Stimulated activated CD4-positive, alpha-beta T cell treated with anti-CD3 and anti-CD28 coated beads, TNF-alpha, amount 100 ng/mL, for 48 hours (primary cell): Measurements from ENCODE around the gene SLC4A1AP.
A peak's percentile ranks its signal among the peaks of the same experiment; 100 is the strongest.

ENCODE experiments used
- DNase-seq, 3 donors: peaks; one replicate each; pipeline ENCODE4 v3.0.0-alpha.2; 2020; ENCODE audit warnings: low read depth in 3 of 3

The SLC4A1AP gene

DNA sequence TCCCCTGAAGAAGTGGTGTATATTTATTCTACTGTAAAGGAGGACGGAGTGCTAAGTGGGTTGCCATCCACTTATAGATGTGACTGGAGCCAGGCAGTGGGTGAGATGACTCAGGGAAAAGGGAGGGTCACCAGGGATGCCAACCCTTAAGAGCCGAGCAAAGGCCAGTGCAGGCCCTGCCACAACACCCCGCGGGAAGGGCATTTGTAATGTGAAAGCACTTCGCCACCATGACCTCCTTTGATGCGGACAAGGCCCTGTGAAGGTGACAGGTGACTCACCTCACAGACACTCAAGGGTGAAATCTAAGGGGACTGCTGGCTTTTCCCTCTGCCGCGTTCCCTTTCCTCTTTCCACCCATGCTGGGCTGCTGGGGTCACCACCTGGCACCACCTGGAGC, 57.6 kb downstream of the SLC4A1AP start:
- DNase-seq = no peak

DNA sequence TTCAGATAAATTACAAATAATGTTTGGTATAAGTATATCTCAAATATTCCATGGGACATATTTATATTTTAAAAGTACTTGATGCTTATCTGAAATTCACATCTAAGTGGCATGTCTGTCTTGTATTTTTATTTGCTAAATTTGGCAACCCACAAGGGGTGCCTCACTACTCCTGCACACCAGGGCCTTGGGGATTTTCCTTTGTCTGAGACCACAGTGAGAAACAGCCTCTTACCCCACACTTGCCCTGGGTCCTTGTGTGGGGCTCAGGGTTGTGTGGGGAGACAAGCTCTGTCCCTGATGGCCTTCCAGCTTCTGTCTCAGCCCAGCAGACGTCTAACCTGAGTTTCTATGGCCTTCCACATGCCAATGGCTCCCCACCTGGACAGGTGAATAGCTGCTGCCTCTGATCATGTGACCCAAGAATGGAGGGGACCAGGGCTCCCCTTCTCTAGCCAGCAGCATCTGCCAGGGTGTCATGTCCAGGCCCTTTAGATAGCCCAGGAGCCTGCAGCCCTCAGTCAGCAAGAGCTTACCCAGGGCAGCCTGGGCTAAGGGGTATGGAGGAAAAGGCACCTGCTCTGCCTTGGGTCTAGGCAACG, 58.3 kb downstream of the SLC4A1AP start:
- DNase-seq = no peak

DNA sequence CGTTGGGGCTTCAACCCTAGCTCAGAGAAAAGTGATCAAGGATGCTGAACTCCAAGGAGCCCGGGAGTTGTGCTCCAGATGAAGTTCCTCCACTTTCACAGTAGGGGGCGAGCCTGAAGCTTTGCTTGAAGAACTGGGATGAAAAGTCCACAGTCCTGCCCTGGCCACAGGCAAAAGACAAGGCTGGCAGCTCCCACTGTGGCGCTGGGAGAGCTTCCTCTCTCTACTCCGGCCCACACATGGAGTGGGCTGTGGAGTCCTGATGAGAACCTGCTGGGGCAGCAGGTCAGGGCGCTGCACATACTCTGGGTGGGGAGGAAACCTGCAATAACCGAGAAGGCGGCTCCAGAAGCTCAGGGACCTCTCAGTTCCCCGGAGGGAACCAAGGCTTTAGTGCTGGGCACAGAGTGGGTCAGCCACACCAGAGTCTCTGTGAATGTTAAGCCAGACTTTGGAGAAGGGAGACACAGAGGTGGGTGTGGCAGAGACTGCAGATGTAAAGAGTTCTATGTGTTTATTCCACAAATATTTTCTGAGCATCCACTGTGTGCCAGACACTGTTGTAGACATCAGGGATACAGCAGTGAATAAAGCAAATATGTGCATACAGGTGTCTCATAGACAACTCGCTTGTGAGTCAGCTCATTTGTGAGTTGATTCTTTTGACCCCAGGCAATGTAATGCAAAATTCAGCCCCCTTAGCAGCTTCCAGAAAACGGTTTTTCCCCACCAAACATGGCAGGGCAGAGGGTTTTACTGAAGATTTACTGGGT, 59.9 kb downstream of the SLC4A1AP start:
- no peak for DNase-seq

DNA sequence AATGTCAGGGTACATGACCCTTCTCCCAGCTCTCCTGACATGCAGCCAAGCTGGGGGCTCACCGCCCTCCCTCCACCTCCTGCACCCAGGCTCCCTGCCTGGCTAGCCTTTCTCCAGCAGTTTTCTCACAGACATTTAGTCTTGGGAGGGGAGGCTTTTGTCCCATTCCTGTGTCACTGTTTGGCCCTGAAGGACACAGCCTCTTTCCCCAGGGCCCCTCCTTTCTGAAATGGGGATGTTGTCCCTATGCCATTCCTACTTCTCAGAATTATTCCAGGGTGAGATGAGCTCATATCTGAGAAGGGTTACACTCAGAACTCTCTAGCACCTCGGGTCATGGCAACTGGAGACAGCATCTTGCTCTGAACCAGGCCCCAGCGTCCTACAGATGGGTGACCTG, 60.5 kb downstream of the SLC4A1AP start:
- DNase-seq = no peak

DNA sequence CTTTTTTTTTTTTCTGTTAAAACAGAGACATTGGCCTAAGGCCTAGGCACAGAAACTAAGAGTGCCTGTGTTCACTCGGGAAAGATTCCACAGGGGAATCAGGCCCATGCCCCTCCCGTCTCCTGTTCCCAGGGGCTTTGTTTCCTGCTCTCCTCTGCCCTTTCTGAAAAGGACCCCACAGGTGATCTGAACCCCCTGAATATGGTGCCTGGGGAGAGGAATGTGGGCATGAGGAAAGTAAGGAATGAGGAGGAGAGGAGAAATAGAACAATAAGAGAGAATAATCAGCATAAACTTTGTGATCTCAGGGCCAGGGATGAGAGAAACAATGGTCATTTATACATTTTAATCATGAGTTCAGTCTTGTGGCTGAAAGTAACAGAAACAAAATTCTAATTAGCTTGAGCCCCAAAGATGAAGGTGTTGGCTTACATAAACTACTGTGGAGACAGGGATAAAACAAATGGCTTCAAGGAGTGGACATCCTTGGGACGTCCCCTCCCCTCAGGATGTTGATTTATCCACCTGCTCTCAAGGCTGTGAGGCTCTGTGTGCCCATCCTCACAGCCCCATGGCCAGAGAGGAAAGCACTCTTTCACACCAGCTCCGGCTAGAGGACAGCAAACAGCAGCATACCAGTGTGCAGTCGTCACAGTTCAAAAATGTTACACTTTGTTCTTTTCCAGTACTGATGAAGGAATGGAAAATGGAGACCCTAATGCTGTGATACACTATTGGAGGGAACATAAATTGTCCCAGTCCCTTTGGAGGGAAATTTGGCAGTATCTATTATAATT, 61.4 kb downstream of the SLC4A1AP start:
- DNase-seq = no peak

DNA sequence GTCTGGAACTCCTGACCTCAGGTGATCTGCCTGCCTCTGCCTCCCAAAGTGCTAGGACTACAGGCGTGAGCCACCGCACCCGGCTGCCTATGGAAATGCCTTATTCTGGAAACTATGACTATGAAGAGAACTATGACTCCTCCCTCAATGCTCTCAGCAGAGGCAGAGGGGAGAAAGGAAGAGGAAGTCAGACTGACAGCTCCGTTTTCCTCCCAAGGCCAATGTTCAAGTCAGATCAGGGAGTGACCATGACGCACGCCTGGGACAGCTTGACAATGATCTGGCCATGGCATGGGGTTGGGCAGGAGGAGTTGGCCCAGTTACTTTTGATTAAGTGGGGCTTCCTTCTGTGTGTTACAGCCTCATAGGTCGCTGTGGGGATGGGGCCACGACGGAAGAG, 63.6 kb downstream of the SLC4A1AP start:
- DNase-seq = no peak

DNA sequence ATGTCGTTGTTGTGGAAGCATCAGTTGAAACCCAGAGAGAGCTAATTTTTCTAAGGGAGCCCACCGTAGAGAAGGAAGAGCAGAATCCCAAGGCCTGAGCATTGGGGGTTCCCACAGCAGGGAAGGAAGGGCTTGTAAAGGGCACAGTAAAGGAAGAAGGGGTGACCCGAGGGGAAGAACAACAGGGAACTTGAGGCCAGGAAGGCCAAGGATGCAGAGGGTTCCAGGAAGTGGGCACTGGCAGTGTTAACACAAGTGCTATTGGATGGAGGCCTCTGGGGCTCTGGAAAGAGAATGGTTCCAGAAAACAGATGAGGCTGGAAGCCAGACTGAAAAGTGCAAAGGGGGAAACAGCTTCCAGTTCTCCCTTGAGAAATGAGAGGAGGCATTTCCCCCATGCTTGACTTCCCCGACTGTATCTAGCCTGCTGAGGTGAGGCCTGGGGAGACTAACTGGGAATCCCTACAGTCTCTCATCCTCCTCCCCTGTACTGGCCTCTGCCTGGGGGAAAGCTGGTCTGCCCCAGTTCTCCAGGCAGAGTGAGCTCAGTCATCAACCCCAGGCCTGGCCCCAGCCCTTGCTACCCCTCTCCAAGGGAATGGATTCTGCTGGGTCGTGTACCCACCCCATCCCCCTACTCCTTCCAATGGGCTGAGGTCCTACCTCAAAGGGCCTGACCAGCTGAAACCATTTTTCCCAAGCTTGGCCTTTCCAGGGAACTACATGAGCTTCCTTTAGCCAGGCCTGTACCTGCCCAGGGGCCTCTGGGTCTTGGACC, 64.6 kb downstream of the SLC4A1AP start:
- DNase-seq = no peak

DNA sequence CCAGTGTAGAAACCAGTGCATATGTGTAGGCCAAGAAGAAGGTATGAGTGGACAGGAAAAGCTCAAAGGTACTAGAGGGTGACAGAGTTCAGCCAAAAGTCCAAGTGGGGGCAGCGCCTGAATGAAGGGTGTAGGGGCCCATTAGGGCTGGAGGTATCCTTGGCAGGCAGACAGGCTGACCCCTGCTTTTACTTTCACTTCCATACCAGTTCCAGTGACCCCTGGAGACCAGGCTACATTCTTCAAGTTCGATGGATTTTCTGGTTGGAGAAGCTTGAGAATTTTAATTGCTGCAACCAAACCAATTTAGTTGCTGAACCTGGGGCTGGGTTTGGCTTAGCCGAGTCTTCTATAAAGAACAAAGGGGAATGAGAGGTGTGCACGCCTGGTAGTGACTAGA, 65.5 kb downstream of the SLC4A1AP start:
- no peak for DNase-seq

DNA sequence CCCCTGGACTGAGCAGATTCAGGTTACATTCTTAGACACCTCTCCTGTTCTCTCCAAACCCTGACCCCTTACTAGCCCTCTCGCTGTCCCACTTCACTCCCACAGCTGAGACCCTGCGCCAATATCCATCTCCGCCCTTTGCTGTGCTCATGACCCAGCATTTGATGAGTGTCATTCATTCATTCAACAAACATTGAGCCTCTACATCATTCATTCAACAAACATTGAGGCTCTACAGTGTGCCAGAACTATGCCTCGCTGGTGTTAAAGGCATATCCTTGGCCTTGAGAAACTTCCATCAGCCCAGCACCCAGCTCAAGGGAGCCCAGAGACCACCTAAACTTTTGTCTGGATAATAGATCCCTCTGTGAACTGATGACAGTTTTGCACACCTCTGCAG, 65.9 kb downstream of the SLC4A1AP start:
- DNase-seq = no peak

DNA sequence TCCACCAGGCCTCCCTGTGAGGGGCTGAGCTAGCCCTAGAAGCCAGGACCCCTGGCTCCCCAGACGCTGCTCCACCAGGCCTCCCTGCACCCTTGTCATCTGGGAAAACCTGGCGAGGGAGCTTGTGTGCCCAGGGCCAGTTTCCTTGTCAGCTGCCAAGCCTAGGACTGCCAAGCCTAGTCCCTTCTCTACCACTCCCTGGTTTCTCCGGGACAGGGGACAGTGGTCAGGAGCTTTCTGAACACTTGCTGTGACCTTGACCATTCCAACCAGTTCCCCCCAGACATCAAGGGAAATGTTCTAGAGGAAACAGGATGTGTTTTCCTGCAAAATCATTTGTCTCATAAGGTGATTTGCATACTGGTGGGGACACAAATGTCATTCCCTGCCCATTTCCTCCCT, 66.6 kb downstream of the SLC4A1AP start:
- no peak for DNase-seq

DNA sequence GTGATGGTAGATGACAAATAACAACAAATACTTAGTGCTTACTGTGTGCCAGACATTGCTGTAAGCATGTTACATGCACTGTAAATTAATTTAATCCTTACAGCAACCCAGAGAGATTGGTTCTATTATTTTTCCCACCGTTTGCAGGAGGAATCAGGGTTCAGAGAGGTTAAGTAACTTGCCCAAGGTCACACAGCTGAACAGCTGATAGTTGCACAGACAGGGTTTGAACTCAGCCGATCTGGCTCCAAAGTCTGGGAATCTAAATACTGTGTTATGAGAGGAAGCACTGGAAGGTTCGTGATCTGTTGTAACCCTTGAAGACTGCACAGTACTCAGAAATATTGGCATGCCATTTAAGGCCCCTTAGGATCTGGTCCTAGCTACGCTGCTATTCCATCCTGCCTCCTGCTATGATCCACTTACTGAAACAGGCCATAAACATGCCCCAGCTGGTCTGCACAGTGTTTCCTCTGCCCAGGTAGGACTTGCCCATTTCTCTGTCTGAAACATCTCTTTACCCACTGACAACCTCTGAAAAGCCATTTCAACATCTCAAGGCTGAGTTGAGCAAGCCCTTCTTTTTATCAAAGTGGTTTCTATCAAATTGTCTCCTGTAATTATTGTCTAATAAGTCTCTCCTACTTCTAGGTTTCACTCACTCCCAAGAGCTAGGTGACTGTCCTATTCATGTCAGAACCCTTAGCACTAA, 67.4 kb downstream of the SLC4A1AP start:
- DNase-seq = no peak

DNA sequence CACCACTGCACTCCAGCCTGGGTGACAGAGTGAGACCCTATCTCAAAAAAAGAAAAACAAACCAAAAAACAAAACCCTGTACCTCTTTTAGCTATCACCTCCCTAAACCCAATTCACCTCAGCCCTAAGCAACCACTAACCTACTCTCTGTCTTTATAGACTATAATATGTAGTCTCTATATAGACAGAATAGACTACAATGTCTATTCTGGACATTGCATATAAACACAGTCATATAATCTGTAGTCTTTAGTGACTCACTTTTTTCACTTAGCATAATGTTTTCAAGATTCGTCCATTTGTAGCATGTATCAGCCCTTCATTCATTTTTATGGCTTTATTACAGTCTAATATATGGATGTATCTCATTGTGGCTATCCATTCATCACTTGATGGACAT, 70.6 kb downstream of the SLC4A1AP start:
- no peak for DNase-seq

DNA sequence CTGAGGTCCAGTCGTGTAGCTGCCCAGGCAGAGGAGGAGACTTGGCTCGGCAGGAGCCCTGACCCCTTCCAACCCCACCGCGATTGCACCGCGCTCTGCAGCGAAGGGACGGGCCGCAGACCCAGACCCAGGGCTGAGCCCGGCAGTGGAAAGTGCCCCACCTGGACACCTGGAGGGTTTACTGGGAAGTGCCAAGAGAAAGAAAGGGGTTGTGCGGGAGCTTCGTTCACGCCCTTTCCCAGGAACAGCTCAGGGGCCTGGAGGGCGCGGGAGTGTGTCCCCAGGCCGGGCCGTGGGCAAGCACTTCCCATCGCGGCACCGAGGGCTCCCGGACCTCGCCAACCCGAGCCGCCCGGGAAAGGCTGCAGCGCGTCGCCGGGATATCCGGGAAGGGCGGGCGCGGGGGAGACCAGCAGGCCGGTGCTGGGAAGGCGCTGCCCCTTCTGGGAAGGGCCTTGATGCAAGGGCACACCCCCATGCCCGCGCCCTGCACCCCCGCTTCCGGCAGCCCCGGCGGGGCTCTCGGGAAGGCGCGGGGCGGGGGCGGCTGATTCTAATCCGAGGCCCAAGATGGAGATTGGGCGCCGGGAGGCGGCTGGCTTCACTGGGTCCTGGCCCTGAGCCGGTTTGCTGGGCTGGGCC, 71.7 kb downstream of the SLC4A1AP start:
- peak; percentile 37 to 74 (median 47) for DNase-seq

DNA sequence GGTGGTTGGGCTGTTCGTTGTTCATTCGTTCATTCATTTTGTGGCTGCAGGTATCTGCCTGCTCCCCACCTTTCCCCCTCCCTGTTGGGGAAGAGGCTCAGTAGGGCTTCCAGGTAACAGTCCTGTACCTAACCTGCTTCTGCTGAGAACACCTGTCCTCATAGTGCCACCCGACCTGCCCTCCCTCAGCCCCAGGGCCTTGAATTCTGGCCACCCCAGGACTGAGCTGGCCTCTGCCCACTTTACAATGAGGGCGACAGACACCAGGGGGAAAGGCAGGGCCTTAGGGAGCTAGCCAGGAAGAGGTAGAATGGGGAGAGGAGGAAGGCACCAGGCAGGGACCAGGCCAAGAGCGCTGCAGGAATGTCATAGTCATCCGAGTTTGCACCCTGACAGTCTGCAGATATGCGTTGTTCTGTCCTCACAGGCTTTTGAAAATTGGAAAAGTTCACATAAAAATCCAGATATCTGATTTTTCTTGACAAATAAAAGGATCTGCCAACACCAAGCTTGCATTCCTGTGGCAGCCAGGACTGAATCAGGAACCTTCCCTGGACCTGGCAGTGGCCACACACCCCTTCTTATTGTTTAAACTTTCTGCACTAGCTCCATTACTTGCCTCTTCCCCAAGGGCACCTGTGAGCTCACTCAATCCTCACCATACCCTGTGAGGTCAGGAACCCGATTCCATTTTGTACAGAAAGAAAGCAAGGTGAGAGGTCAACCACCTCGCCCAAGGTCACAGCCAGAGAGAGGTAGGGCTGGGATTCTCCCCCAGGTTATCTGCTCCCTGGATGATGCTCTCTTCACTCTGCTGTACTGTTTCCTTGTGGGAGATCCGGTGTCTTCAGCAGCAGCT, 72.6 kb downstream of the SLC4A1AP start:
- DNase-seq = no peak

DNA sequence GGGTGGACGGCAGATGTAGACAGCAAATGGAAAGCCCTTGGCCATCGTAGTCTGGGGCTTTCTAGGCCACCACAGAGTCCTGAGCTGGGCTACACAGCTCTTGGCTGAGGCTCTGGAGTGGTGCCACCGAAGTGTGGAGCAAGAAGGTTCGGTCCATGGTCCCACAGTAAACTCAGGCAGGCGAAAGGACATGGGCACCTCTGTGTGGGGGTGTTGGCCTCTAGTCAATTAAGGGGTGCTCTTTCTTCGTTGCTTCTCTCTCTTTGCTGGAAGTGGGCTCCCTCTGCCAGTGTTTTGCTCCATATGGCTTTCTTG, 73.2 kb downstream of the SLC4A1AP start:
- DNase-seq = no peak

DNA sequence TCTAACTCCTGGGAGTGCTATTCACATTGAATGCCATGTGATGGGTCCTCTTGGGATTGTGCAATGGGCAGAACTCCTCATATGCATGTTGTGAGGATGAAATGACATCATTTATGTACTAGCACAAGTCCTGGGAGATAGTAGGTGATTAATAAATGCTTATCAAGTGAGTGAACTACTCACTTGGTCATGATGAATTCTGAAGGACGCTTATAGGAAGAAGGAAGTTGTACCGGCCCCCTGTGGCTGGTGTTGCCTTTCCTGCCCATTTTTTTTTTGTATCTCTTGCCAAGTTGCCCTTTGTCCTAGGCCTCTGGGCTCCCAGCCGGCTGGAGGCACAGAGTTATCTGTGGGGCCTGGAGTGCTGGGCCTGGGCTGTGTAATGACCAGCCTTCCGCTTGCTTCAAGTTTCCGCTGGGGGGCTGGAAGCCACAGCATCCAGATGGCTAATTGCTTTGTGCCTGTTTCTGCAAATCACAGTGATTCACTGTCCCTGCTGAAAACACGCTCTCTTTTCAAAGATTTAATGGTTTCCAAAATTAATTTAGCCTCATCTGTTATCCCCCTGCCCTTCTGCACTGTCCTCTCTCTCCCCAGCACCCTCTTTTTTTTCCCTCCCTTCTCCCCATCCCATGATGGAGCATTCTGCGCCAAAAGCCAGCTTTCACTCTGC, 74.1 kb downstream of the SLC4A1AP start:
- DNase-seq = no peak

DNA sequence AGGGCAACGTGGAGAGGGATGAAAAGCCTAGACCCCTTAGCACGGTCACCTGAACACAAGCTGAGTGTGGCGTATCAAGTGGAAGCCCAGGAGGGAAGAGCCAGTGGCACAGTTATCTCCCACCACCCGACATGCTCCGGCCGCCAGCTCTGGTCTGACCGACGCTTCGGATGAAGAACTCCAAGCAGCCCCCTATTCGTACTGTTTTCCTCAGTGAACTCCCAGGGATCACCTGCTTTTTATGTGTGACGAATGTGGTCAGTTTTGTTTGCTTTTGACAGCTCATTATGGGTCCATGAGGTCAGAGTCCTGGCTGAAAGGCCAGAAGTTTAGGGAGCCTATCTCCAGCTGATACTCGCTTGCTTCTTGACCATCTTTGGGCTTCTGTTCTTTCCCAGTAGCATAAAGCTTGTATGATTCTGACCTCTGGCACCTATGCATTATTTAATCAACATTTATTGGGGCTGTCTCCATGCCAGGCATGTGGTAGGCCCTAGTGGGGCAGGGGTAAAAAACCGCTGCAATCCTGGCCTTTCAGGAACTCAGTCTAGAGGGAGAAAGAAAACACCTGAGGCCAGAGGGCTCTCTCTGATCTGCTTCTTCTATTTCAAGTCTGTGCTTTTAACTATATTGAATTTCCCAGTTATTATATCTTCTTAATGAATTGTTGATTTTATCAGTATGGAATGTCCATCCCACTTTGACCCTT, 74.8 kb downstream of the SLC4A1AP start:
- no peak for DNase-seq

DNA sequence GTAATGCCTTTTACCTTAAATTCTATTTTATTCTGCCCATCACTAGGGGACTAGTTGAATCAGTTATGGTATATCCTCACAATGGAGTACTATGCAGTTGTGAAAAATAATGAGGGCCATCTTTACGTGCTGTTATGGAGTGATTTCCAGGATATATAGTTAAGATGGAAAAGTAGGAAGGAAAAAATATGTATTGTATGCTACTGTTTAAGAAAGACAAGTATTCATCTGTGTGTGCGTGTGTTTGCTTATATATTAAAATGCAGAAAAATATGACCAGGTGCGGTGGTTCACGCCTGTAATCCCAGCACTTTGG, 75.3 kb downstream of the SLC4A1AP start:
- no peak for DNase-seq

DNA sequence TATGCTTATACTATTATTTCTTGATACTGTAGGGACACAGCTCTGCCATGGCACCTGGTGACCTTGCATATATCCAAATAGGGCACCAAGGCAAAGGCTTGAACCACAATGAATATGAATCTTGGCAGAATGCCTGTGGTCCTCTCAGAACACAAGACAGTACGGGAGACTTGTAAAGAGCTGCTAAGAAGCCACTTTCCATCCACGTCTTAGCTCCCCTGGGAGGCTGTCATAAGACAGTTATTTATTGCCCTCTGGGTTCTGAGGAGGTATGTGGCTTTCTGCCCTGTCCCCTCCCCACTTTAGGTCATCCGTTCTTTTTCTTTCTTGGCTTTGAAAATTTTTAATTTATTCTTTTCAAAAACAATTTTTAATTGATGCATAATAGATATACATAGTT, 78.0 kb downstream of the SLC4A1AP start:
- no peak for DNase-seq
